HepG2 (cell line): ENCODE measurements around the gene PARN.

Source experiments
- EP300 ChIP-seq, 3 experiments: sonication (generic) in 1 of 3; formaldehyde crosslinking in 1 of 3; IDR thresholded peaks; 2 replicates each; pipeline versions ENCODE4 v1.5.1 to v1.6.1; 2011 to 2020; ENCODE audit warnings: low read depth in 2 of 3, low read length in 2 of 3, borderline replicate concordance in 1 of 3, improper control_type of control experiment in 1 of 3, mild to moderate bottlenecking in 1 of 3, missing genetic modification reagents in 1 of 3, moderate library complexity in 1 of 3
- RAD51 ChIP-seq: fragments of 450-650 bp; IDR thresholded peaks from 2 replicates; pipeline ENCODE4 v1.6.1; 2016; ENCODE audit warnings: borderline replicate concordance
- RFX5 ChIP-seq: IDR thresholded peaks from 2 replicates; pipeline ENCODE4 v1.6.1; 2011; ENCODE audit warnings: low read depth, low read length, improper control_type of control experiment
- ZNF777 ChIP-seq: sonication (generic); formaldehyde crosslinking; IDR thresholded peaks from 2 replicates; pipeline ENCODE4 v1.4.0; 2020; ENCODE audit warnings: missing genetic modification reagents

- TF ChIP-seq EP300 (IDR thresholded peaks at IDR 0.05; ENCODE audit: low read depth in 2 of 2, low read length in 2 of 2) (no peak), EP300 (CRISPR knock-in tag; IDR thresholded peaks at IDR 0.05; ENCODE audit: borderline replicate concordance) (no peak), RFX5 (no peak), RAD51 (no peak), ZNF777 (CRISPR knock-in tag) (no peak)
These were observed 27.6 kb downstream of the PARN start for GRCh38 chr16:14602443-14602963.
